ENCODE measurements around the gene CACNG5.

CACNG5 gene, protein sequence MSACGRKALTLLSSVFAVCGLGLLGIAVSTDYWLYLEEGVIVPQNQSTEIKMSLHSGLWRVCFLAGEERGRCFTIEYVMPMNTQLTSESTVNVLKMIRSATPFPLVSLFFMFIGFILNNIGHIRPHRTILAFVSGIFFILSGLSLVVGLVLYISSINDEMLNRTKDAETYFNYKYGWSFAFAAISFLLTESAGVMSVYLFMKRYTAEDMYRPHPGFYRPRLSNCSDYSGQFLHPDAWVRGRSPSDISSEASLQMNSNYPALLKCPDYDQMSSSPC

DNA sequence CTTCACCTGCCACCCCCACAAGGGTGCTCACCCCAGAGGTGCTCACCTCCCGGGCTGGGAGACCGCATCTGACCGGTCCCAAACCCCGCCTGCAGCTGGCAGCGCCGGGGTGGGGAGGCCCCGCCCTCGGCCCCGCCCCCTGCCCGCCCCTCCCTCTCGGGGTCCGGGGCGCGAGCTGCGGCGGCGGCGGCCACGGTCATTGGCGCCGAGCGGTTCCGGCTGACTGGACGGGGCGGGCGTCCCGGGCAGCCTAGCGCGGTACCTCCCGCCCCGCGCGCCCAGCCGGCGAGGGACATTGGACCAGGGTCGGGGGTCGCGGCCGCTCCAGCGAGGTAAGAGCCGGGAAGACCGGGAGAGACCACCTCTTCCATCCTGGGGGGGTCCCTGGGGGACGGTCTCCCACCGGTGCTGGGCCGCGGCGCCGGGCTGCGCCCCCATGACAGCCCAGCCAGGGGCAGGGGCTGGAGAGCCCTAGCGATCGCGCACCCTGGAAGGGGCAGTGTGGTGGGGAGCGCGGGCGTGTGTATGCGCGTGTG lies at the start of gene CACNG5:
TSS of gene CACNG5 (plus strand) at position 199 of the 536 bp plus-strand sequence. CDS start 42,216 bp downstream, outside the sequence.
- no peak for DNase-seq (ENCODE audit: low spot score)

DNA sequence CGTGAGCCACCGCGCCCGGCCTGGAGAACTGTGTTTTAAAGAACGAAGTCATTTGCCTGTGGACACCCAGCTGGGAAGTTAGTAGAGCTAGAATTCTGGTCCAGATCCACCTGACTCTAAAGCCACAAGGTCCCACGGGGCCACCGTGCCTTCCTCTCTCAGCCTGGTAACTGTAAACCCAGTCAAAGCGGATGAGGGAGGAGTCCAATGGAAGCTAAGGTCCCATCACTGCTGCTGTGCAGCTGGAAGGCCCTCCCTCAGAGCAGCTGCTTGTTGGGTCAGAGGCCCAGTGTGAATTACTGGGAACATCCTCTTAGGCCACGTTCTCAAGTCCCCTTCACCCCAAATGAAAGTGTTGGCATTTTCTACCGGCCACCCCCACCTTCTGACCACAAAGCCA lies 48.8 kb upstream of the CACNG5 start:
- no peak for DNase-seq (ENCODE audit: low spot score)

DNA sequence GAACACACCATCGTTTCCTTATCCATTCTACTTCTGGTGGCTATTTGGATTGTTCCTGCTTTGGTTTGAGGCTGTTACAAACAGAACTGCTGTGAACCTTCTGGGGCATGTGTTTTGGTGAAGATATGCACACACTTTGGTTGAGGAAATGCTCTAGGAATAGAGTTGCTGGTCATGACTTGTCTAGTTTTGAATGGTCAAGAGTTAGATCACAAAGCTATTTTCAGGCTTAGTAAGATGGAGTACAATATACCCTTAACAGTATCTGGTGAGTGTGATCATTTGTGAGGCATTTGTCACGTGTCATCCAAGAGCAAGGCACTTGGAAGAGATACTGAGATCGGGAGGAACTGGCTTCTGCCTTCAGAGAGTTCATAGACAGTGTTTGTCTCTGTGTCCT lies 47.0 kb upstream of the CACNG5 start:
- DNase-seq (ENCODE audit: low spot score): no peak

DNA sequence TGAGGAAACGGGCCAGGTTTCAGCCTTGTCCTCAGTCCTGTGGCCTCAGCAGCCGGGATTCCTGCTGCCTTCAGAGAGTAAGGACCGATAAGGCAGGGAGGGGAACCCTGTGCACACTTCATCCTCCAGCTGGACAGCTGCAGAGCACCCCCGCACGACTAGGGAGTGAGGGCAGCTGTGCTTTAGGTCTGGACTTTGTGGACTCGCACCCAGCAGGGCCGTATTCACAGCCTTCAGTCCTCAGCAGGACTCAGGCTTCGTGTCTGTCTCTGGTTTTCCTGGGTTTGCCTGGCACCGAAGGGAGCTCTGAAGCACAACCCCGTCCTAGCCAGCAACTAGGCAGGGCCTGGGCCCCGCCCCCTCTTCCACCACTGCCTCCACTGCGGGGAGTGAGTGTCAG lies 45.8 kb upstream of the CACNG5 start:
- DNase-seq (ENCODE audit: low spot score): no peak

DNA sequence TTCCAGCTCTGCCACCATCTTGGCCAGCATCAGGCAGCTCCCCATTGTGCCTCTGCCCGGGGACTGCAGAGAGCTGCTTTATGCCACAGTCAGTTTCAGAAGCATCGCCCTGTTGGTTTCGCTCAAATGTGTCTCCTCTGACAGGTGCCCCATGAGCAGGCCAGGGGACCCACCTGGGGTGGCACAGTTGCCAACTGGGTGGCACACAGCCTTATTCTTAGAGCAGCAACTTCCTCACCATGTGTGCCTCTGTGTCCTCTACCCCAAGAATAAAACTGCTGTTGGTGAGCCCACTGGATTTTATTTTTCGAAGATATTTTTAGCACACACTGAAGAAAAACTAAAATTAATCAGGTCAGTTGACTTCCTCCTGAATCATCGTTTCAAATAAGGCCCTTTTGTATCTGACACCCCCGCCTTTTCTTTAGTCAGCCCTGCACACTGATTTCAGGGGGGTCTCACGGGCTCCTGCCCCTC lies 44.9 kb upstream of the CACNG5 start:
- DNase-seq (ENCODE audit: low spot score): no peak

DNA sequence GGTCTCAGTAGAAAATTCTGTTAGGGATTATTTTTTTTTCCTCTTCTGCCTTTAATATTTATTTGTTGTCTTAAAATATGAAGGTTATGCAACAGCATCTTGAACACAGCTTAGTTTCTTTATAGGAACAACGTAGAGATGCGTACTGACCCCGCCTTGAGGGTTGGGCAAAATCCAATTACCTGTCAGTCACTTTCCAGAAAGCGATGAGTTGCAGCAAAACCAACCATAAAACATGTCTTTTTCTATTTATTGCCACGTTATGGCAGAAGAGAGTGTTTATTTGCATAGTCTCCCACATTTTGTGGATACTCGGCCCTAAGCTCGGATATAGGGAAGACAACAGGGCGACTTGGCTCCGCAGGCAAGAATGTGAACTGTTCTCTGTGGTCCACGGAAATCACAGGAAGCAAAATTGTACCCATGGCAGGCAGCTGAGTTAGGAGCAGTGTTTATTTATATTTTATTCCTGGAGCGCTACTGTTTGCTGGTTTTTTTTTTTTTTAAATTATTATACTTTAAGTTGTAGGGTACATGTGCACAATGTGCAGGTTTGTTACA lies 44.3 kb upstream of the CACNG5 start:
- DNase-seq (ENCODE audit: low spot score): no peak

DNA sequence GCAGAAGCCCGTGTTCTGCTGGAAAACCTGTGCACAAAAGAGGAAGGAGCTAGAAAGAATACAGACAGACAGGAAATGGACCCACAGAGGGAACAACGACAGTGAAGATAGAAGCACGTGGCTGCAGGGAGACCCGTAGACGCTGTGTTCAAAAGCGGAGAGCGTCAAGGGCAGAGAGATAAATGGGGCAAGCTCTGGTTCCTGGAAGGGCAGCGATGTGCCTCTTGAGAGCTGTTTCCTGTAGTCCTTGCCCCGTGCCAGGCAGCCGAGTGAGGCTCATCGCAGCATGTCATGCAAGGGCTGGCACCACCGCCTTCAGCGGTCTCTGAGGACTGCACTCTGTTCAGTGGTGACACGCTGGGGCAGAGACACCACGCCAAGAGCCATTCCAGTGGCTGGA lies 43.6 kb upstream of the CACNG5 start:
- no peak for DNase-seq (ENCODE audit: low spot score)

DNA sequence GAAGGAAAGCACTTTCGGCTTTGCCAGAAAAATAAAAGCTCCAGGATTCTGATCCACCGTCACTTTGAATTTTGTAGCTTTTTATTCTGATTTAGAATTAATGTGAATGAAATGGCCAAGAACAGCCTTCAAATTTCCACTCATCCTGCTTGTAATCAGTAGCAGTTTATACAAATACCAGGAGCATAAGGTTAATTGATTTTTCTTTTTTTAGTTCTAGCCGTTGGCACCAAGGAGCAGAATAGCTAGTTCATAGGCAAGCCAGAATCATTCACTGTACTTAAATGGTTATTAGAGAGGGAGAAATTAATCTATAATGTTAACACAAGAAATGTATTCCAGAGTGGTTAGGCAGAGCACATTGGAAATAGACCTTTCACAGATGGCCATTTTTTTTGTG lies 41.1 kb upstream of the CACNG5 start:
- no peak for DNase-seq (ENCODE audit: low spot score)

DNA sequence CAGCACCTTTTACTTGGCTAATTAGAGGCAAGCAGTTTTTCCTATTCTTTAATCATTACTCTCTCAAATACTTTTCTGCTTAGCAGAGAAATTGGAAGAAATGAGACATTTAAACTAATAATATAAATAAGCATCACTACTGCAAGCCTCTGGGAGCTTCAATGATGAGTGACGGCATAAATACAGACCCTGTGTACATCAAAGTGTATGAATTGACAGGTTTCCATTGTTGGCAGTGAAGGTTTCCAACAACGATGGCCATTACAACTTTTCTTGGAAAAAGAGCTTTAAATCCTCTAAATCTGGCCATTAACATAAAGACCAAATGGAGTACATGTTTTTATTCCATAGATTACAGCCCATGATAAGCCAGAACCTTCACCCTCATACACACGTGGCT lies 39.4 kb upstream of the CACNG5 start:
- DNase-seq (ENCODE audit: low spot score): no peak

DNA sequence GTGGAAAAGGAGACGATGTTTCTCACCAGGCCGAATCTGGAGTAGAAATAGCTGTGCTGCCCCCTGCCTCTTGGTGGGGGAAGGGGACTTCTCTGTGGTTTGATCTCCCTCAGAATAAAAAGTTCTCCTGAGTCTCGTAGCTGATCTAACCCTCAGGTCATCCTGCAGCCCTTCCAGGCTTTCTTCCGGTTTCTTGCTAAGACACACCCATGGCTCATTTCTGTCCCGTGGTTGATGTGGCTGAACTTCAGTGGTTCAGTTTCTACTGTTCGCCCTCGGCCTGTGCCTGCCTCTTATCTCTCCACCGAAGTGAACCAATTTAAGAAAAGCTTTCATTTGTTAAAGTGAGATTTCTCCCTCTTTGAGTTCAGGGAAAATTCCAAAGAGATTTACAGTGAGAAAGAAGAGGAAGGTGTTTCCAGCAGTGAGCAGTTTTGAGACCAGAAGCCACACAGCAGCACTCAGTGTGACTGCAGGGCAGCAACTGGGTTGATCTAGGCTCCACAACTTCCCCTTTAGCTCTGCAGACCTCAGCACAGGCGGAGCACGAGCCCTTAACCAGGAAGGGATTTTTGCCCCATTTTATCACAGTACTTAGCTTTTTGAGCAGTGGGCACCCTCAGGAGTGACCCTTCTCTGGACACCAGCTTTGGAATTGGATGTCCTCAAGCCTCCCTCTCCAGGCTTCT lies 34.9 kb upstream of the CACNG5 start:
- no peak for DNase-seq (ENCODE audit: low spot score)

DNA sequence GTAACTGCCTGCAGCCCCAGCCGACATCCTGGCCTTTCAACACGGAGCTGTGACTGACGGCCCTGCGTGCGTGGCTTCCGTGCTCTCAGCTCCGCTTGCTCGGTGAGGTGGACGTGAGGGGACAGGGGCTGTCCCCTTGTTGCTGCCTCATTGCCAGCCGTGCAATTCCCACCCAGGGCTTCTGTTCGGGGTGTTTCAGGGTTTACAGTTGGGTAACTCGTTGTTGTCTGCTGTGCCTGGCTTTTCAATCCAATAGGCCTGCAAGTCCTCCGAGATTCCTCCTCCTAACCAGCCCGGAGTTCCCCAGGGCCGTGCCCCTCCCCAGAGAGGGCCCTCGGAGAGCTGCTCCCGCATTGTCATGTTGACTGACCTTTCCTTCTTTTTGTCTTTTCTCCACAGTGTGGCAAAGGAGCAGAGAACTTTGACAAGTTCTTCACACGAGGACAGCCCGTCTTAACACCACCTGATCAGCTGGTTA lies 31.4 kb upstream of the CACNG5 start:
- no peak for DNase-seq (ENCODE audit: low spot score)

DNA sequence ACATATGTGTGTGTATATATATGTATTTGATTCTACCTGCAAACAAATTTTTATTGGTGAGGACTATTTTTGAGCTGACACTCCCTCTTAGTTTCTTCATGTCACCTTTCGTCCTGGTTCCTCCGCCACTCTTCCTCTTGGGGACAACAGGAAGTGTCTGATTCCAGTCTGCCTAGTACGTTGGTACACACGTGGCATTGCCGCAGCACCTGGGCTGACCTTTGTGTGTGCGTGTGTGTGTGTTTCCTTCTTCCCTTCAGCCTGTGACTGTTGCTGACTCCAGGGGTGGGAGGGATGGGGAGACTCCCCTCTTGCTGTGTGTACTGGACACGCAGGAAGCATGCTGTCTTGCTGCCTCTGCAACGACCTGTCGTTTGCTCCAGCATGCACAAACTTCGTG lies 29.4 kb upstream of the CACNG5 start:
- DNase-seq (ENCODE audit: low spot score): no peak

DNA sequence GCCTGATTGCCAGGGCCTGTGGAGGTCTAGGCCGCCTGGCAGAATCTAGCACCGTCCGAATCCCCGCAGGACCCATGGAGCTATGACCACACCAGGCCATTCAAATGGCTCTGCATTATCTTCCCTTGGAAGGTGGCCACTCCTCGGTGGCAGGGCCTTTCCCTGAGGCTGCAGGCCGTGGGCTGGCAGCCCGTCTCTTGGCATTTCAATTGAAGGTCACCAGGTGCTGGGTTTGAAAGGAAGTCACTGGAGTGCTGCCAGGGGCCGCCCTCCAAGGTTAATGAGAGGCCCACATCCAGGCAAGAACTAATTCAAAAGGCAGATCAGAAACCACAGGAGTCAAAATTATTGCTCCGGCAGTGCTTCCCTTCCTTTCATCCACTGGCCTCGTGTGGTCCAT lies 27.7 kb upstream of the CACNG5 start:
- no peak for DNase-seq (ENCODE audit: low spot score)

DNA sequence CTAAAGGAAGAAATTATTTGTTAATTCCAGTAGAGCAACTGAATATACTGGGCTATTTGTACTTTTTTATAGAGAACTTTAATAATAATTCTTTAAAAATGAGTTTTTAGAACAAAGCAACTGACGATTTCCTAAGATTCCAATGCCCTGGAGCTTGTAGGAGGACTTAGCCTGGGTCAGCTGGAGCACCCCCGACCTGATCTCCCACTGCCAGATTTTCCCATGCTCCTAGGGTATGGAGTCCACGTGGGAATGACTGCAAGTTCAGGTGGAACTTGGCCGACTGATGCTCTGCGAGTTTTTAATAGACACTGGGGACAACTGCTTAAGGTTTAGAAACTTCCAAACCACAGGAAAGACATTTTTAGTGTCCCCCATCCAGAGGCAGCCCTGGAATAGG lies 25.5 kb upstream of the CACNG5 start:
- no peak for DNase-seq (ENCODE audit: low spot score)

DNA sequence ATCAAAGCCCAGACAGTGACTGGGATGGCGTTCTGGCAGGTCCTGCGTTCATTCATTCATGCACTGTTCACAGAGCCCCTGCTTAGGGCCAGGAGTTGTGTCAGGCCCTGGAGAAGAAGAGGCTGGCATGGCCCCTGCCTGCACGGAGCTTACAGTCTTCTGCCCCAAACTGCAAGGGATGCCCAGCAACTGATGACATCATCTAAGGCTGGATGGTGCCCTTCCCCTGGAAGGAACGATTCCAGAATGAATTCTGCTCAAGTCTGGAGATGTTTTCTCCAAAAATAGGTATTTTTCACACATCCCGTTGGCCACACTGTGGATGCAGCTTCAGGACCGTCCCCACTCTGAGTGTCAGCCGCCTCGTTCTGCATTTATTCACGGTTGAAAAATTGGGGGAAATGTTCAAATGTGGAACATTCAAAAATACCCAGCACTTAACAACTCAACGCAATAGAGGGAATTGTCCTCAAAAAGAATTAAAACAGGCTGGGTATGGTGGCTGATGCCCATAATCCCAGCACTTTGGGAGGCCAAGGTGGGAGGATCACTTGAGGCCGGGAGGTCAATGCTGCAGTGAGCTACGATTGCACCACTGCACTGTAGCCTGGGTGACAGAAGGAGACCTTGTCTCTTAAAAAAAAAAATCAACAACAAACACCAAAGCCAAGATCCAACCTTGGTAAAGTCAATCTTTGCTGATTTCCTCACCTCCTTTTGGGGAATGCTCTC lies 23.8 kb upstream of the CACNG5 start:
- DNase-seq (ENCODE audit: low spot score): no peak

DNA sequence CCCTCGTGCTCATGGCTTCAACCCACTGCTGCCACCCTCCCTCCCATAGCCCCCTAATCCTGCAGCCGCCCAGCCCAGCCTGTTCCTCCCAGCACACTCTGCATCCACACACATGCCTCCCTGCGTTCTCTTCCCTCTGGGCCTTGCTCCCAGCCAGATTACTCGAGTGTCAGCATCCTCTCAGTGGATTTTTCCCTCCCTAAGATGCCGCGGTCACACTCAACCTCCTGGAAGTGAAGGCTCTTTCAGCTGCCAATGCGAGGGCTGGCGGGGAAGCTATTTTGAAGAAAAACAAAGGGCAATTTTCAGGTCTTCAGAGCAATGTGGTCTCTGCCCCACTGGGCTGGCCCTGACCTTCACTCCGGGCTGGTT lies 23.2 kb upstream of the CACNG5 start:
- no peak for DNase-seq (ENCODE audit: low spot score)

DNA sequence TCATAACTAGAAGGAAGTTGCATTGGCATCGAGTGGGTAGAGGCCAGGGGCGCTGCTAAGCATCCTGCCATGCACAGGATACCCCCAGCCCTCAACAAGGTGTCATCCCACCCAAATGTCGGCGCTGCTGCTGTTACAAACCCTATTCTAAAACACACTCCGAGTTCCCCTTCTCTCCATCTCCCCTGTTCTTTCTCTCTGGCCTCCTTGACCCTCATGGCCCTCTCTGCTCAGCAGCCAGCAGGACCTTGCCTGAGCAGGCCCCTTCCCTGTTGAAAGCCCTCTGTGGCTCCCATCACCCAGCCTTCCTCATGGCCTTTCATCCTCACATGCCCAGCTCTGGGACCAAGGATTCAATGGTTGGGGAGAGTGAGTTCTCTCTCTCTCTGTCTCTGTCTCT lies 22.3 kb upstream of the CACNG5 start:
- DNase-seq (ENCODE audit: low spot score): no peak

DNA sequence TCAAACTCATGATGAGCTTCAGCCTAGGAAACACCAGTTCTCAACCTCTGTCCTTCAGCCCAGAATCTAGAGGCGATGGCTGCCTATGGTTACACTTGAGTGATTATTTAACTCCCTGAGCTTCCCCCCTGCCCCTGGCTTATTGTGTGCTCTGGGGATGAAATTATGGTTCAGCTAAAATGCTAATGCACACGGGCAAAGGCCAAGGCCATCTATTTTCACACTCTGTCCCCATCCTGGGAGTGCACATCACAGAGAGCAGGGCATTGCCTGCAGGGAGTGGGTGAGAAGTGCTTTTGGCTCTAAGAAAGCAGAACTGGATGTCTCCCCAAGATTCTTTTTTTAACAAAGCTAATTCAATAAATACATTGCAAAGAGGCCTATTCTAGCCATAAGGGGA lies 21.6 kb upstream of the CACNG5 start:
- no peak for DNase-seq (ENCODE audit: low spot score)

DNA sequence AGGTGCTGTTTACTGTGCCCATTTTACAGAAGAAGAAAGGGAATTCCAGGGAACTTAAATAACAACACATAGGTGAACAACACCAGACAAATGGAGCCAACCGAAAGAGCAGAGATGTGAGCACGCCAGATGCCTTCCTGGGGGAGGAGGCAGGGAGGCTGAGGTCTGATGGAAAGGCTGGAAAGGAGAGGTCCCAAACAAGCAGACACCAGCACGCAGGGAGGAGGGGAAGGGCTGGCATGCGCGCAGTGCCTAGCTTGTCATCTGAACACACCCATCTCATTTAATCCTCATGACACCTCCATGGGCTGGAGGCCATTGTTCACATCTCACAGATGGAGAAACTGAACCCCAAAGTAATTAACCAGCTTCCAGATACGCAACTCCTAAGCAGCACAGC lies 20.9 kb upstream of the CACNG5 start:
- DNase-seq (ENCODE audit: low spot score): no peak

DNA sequence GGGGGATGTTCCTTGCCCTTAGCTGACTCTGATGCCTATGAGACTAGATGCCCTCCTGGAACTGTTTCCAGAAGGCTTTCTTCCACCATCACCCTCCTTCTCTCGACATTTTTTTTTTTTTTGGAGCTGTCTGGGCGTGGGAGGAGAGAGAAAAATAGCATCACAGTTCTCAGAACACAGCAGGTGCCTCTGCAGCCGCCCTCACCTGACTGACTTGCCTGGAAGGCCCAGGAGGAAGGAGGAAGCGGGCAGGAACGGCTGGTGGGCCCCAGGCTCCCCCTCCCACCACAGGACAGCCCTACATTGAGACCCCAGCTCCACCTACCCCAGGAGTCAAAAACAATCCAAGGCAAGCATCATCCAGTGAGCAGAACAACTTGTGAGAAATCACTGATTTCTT lies 20.3 kb upstream of the CACNG5 start:
- DNase-seq (ENCODE audit: low spot score): no peak

DNA sequence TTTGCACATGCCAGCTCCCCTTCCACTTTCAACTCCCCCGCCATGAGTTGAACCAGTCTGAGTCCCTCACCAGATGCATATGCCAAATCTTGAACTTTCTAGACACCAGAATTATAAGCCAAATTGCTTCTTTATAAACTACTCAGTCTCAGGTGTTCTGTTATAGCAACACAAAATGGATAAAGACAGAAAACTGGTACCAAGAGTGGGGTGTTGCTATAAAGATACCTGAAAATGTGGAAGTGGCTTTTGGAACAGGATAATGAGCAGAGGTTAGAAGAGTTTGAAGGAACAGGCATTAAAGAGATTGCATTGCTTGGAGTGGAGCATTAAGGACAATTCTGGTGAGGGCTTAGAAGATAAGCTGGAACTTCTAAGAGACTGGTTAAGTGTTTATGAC lies 17.2 kb upstream of the CACNG5 start:
- no peak for DNase-seq (ENCODE audit: low spot score)

DNA sequence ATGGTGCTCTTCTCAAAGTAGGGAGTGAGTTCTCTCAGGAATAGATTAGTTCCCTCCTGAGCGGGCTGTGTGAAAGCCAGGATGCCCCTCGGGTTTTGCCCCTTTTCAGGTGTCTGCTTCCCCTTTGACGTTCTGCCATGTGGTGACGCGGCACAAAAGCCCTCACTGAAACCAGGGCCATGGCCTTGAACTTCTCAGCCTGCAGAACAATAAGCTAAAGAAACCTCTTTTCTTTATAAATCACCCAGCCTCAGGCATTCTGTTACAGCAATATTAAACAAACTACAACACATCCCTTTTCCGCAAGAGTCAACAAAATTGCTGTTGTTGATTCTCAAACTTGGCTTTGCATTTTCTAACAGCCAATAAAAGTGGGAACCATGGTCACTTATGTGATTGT lies 15.5 kb upstream of the CACNG5 start:
- no peak for DNase-seq (ENCODE audit: low spot score)

DNA sequence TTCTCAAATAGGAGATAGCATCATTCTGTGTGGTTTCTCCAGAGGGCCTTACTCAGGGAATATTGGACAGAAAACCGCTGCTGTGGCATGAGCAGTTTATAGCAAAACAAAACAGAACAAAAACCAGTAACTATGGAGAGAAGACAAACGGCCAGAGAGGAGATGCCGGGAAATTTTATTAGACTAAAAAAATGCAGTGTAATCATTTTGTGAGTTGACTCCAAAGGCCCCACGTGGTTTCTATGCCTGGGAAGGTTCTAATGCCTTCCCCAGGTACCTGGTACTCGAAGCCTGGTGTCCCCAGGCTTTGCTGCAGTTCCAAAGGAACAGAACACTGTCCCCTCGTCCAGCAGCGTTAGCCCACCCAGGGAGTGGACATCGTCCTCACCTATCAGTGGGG lies 12.9 kb upstream of the CACNG5 start:
- DNase-seq (ENCODE audit: low spot score): no peak

All from AG08395 (cell line).